HG03280 (cell line): ENCODE data around the gene TRABD2B.

Source experiments
- ATAC-seq: cut with Tn5 transposase; IDR thresholded peaks from one replicate; pipeline ENCODE4 v1.9.1; 2021; ENCODE audit warnings: mild to moderate bottlenecking, moderate library complexity; ENCODE audit not compliant: unreplicated experiment

TRABD2B gene

GRCh38 chr1:47742890-47743760 is 254.1 kb downstream of the TRABD2B start:
- ATAC-seq: no peak

GRCh38 chr1:47738560-47739182 is 258.5 kb downstream of the TRABD2B start:
- no peak for ATAC-seq

- no peak for ATAC-seq
These were observed 264.7 kb downstream of the TRABD2B start for GRCh38 chr1:47732489-47732888.

- no peak for ATAC-seq
These were observed 265.5 kb downstream of the TRABD2B start for GRCh38 chr1:47731730-47732129.

- no peak for ATAC-seq
These were observed 267.5 kb downstream of the TRABD2B start for GRCh38 chr1:47729685-47730084.

- no peak for ATAC-seq
These were observed 269.5 kb downstream of the TRABD2B start for GRCh38 chr1:47727697-47728085.

GRCh38 chr1:47727051-47727696 is 270.0 kb downstream of the TRABD2B start:
- ATAC-seq: no peak

- ATAC-seq: peak; percentile 80
These were observed 271.0 kb downstream of the TRABD2B start for GRCh38 chr1:47725992-47726855.

- no peak for ATAC-seq
These were observed 271.6 kb downstream of the TRABD2B start for GRCh38 chr1:47725511-47725991.

GRCh38 chr1:47725000-47725473 is 272.1 kb downstream of the TRABD2B start:
- ATAC-seq: no peak

- no peak for ATAC-seq
These were observed 272.7 kb downstream of the TRABD2B start for GRCh38 chr1:47724432-47724999.

GRCh38 chr1:47722909-47723580 is 274.1 kb downstream of the TRABD2B start:
- ATAC-seq: no peak

GRCh38 chr1:47722101-47722500 is 275.1 kb downstream of the TRABD2B start:
- no peak for ATAC-seq

- no peak for ATAC-seq
These were observed 277.1 kb downstream of the TRABD2B start for GRCh38 chr1:47720111-47720510.

- ATAC-seq: no peak
These were observed 279.8 kb downstream of the TRABD2B start for GRCh38 chr1:47717341-47717740.

- ATAC-seq: no peak
These were observed 283.0 kb downstream of the TRABD2B start for GRCh38 chr1:47713975-47714767.

- ATAC-seq: no peak
These were observed 283.7 kb downstream of the TRABD2B start for GRCh38 chr1:47713333-47713953.

- no peak for ATAC-seq
These were observed 284.4 kb downstream of the TRABD2B start for GRCh38 chr1:47712596-47713299.
